Sigmoid colon (tissue), 7 donors: ENCODE results near the gene IPO13. TPM values are rescaled to one million over a fixed set of nuclear protein-coding genes. Genes with fewer than 3 reads are reported as not detected.

Source experiments
- DNase-seq: peaks from one replicate; pipeline ENCODE4 v3.0.0-alpha.2; 2019
- H3K27ac ChIP-seq, 4 donors: fragments of 200-600 bp; sonication (generic); one replicate each; pipeline ENCODE4 v1.5.1; 2016 to 2019; ENCODE audit warnings: mild to moderate bottlenecking in 1 of 4
- H3K27me3 ChIP-seq, 3 donors: fragments of 200-600 bp; sonication (generic); one replicate each; pipeline ENCODE4 v1.5.1; 2019; ENCODE audit warnings: mild to moderate bottlenecking in 1 of 3
- H3K36me3 ChIP-seq, 4 donors: fragments of 200-600 bp; sonication (generic); one replicate each; pipeline ENCODE4 v1.5.1; 2016 to 2019
- H3K4me1 ChIP-seq, 4 donors: fragments of 200-600 bp; sonication (generic); one replicate each; pipeline ENCODE4 v1.5.1; 2017 to 2019
- H3K4me3 ChIP-seq, 4 donors: fragments of 200-600 bp; sonication (generic); one replicate each; pipeline ENCODE4 v1.5.1; 2017 to 2019; ENCODE audit warnings: mild to moderate bottlenecking in 2 of 4, moderate library complexity in 1 of 4
- H3K9me3 ChIP-seq, 4 donors: fragments of 200-600 bp in 3 of 4; sonication (generic) in 3 of 4; one replicate each; pipeline versions ENCODE4 v1.5.1 to v1.6.1; 2013 to 2019
- EP300 ChIP-seq, 4 donors: sonication (generic); formaldehyde crosslinking; IDR thresholded peaks; one replicate each; pipeline ENCODE4 v1.6.1; 2017; ENCODE audit warnings: antibody characterized with exemption in 4 of 4
- POLR2A ChIP-seq, 2 donors: fragments of 450-650 bp; IDR thresholded peaks; one replicate each; pipeline ENCODE4 v1.6.1; 2016; ENCODE audit warnings: antibody characterized with exemption in 2 of 2, mild to moderate bottlenecking in 2 of 2, moderate library complexity in 2 of 2
- POLR2AphosphoS5 ChIP-seq, 4 donors: sonication (generic); formaldehyde crosslinking; IDR thresholded peaks; one replicate each; pipeline ENCODE4 v1.6.1; 2017; ENCODE audit warnings: antibody characterized with exemption in 4 of 4
- WGBS, 2 donors: extraction: QIAGEN DNeasy Blood & Tissue Kit; methylation state at CpG; one replicate each; pipeline ENCODE4 v1.1.7; 2013; 5-methylcytosine and 5-hydroxymethylcytosine counted together
- intact Hi-C: fragments of 100-400 bp; cut with DNase I; formaldehyde crosslinking; loops from one replicate; pipeline ENCODE4 v1.15.1; 2023
- polyA plus RNA-seq, 3 donors: library from polyadenylated mRNA; stranded (reverse); fragments of 200-250 nt; gene quantifications; one replicate each; pipeline ENCODE4 v1.2.3, GENCODE V29; 2013
- total RNA-seq, 4 donors: library from RNA; depleted of rRNA; stranded (reverse); fragments of >200 nt; gene quantifications; one replicate each; pipeline ENCODE4 v1.1.0, GENCODE V29; 2016
- TF ChIP-seq, protein P1 (sequence below), 4 experiments: fragments of 450-650 bp in 3 of 4; fragments of 200-600 bp in 1 of 4; IDR thresholded peaks; one replicate each; pipeline ENCODE4 v1.5.1; 2016 to 2019; ENCODE audit warnings: antibody characterized with exemption in 4 of 4, mild to moderate bottlenecking in 3 of 4, moderate library complexity in 2 of 4
- donor health status: healthy with polysubstance abuse.
- donor health status: Bipolar disorder and iron deficiency.
- donor health status: healthy.

IPO13 gene
- total and polyA plus RNA-seq, 7 donors: 9.6 to 27.1 (median 16.1) TPM

- no peaks in the 10 kb centered on the region for H3K9me3 ChIP-seq
- WGBS, 2 donors: 3 to 4% methylated on average over 45 of the region's 45 CpGs
- intact Hi-C loops: no loop called here
- H3K27me3 ChIP-seq: no peaks in the 10 kb centered on the region
- TF ChIP-seq EP300 (IDR thresholded peaks at IDR 0.05) (no peak), POLR2A (IDR thresholded peaks at IDR 0.05) (no peak), POLR2AphosphoS5 (IDR thresholded peaks at IDR 0.05) (no peak)
- TF ChIP-seq, protein P1, sequence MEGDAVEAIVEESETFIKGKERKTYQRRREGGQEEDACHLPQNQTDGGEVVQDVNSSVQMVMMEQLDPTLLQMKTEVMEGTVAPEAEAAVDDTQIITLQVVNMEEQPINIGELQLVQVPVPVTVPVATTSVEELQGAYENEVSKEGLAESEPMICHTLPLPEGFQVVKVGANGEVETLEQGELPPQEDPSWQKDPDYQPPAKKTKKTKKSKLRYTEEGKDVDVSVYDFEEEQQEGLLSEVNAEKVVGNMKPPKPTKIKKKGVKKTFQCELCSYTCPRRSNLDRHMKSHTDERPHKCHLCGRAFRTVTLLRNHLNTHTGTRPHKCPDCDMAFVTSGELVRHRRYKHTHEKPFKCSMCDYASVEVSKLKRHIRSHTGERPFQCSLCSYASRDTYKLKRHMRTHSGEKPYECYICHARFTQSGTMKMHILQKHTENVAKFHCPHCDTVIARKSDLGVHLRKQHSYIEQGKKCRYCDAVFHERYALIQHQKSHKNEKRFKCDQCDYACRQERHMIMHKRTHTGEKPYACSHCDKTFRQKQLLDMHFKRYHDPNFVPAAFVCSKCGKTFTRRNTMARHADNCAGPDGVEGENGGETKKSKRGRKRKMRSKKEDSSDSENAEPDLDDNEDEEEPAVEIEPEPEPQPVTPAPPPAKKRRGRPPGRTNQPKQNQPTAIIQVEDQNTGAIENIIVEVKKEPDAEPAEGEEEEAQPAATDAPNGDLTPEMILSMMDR (IDR thresholded peaks at IDR 0.05): no peak
- peaks cover 0 to 57% (median 47%) of the 10 kb centered on the region in 4 donors for H3K4me1 ChIP-seq
- no peak for DNase-seq
- peaks cover 0 to 23% (median 11%) of the 10 kb centered on the region in 4 donors for H3K36me3 ChIP-seq
- peak overlapping the region; percentile 73 to 92 (median 84) for H3K4me3 ChIP-seq
- peak overlapping the region; percentile 57 to 77 (median 74) for H3K27ac ChIP-seq
These were observed 32.9 kb downstream of the IPO13 start for GRCh38 chr1:43979528-43980254.

- Histone ChIP-seq H3K9me3 (no peaks in the 10 kb centered on the region), H3K27ac (peak overlapping the region in 3 of 4 donors; percentile 71 to 77 (median 76)), H3K4me1 (peaks cover 0 to 54% (median 46%) of the 10 kb centered on the region in 4 donors), H3K27me3 (no peaks in the 10 kb centered on the region), H3K4me3 (peak overlapping the region in 3 of 4 donors; percentile 78 to 92 (median 91)), H3K36me3 (peaks cover 0 to 29% (median 11%) of the 10 kb centered on the region in 4 donors)
- TF ChIP-seq POLR2AphosphoS5 (IDR thresholded peaks at IDR 0.05): no peak
- TF ChIP-seq EP300 (IDR thresholded peaks at IDR 0.05): no peak
- TF ChIP-seq, protein P1 (IDR thresholded peaks at IDR 0.05): no peak
- no peak for TF ChIP-seq POLR2A (IDR thresholded peaks at IDR 0.05)
- WGBS, 2 donors: 37 to 71% methylated on average over 13 of the region's 13 CpGs
- DNase-seq: no peak
- intact Hi-C loops: no loop called here
These were observed 33.7 kb downstream of the IPO13 start for GRCh38 chr1:43980255-43981134.

GRCh38 chr1:43981135-43981491 lies 34.4 kb downstream of the IPO13 start:
- Histone ChIP-seq H3K27me3 (no peaks in the 10 kb centered on the region), H3K9me3 (no peaks in the 10 kb centered on the region), H3K4me1 (peaks cover 0 to 48% (median 40%) of the 10 kb centered on the region in 4 donors), H3K36me3 (peaks cover 0 to 35% (median 13%) of the 10 kb centered on the region in 4 donors), H3K27ac (peak overlapping the region in 1 of 4 donors; percentile 76), H3K4me3 (no peak overlapping the region)
- WGBS, 2 donors: 19 to 66% methylated on average over 20 of the region's 20 CpGs
- TF ChIP-seq POLR2A (IDR thresholded peaks at IDR 0.05) (no peak), POLR2AphosphoS5 (IDR thresholded peaks at IDR 0.05) (no peak), EP300 (IDR thresholded peaks at IDR 0.05) (no peak)
- TF ChIP-seq, protein P1 (IDR thresholded peaks at IDR 0.05): no peak
- intact Hi-C loops: no loop called here
- DNase-seq: no peak

DNA sequence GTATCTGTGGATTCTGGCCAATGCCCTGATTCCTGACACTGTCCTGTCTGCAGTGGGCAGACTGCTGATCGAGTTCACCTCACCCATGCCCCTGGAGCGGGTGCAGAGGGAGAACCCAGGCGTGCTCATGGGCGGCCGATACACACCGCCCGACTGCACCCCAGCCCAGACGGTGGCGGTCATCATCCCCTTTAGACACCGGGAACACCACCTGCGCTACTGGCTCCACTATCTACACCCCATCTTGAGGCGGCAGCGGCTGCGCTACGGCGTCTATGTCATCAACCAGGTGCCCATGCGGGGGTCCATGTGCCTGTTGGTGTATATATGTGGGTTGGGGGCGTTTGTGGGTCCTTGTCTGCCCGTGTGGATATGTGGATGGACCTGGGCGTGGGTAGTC lies 34.9 kb downstream of the IPO13 start:
- intact Hi-C loops: no loop called here
- no peak overlapping the region for H3K4me3 ChIP-seq
- 93 to 96% methylated on average over 20 of the region's 20 CpGs for WGBS, 2 donors
- TF ChIP-seq, protein P1 (IDR thresholded peaks at IDR 0.05): no peak
- TF ChIP-seq POLR2A (IDR thresholded peaks at IDR 0.05) (no peak), EP300 (IDR thresholded peaks at IDR 0.05) (no peak), POLR2AphosphoS5 (IDR thresholded peaks at IDR 0.05) (no peak)
- H3K27me3 ChIP-seq: no peaks in the 10 kb centered on the region
- H3K4me1 ChIP-seq: peaks cover 0 to 43% (median 35%) of the 10 kb centered on the region in 4 donors
- DNase-seq: no peak
- no peak overlapping the region for H3K27ac ChIP-seq
- peaks cover 0 to 31% (median 11%) of the 10 kb centered on the region in 4 donors for H3K36me3 ChIP-seq
- H3K9me3 ChIP-seq: no peaks in the 10 kb centered on the region
